CD4-positive, CD25-positive, alpha-beta regulatory T cell (primary cell): ENCODE data around the gene SELENOI. TPM values are rescaled to one million over a fixed set of nuclear protein-coding genes. Genes with fewer than 3 reads are reported as not detected.
A peak's percentile ranks its signal among the peaks of the same experiment; 100 is the strongest.

Source experiments
- ATAC-seq, 2 donors: fragments of 150-1000 bp; cut with Tn5 transposase; one replicate each; pipeline ENCODE4 v1.10.0; 2021; ENCODE audit warnings: low read depth in 2 of 2, moderate number of reproducible peaks in 2 of 2, moderate library complexity in 1 of 2
- DNase-seq, 3 donors: peaks; one replicate each; pipeline versions ENCODE4 v3.0.0 to v3.0.0-alpha.2; 2012 to 2022; ENCODE audit warnings: mixed read lengths in 1 of 3
- H3K27ac ChIP-seq: one replicate; pipeline ENCODE4 v1.7.0; 2013; ENCODE audit warnings: mild to moderate bottlenecking, low read length; ENCODE audit not compliant: insufficient read depth, poor library complexity, severe bottlenecking
- H3K27me3 ChIP-seq: one replicate; pipeline ENCODE4 v1.7.0; 2013; ENCODE audit warnings: low read length; ENCODE audit not compliant: control insufficient read depth, insufficient read depth
- H3K36me3 ChIP-seq: one replicate; pipeline ENCODE4 v1.7.0; 2013; ENCODE audit warnings: mild to moderate bottlenecking, low read length, moderate library complexity; ENCODE audit not compliant: control insufficient read depth, insufficient read depth
- H3K4me1 ChIP-seq: 2 replicates; pipeline ENCODE4 v1.7.0; 2013; ENCODE audit warnings: mild to moderate bottlenecking, low read length; ENCODE audit not compliant: insufficient read depth, control insufficient read depth, poor library complexity, severe bottlenecking
- H3K4me3 ChIP-seq: one replicate; pipeline ENCODE4 v1.7.0; 2013; ENCODE audit warnings: low read depth, mild to moderate bottlenecking, low read length, moderate library complexity
- H3K9me3 ChIP-seq, 2 experiments: 1 replicate in 1 of 2; 2 replicates in 1 of 2; pipeline ENCODE4 v1.7.0; 2013; ENCODE audit warnings: low read length in 2 of 2, mild to moderate bottlenecking in 1 of 2, moderate library complexity in 1 of 2; ENCODE audit not compliant: control insufficient read depth in 2 of 2
- H3K27ac Mint-ChIP-seq, 3 donors: one replicate each; pipeline ENCODE4 v1.8.0; 2020 to 2022; ENCODE audit warnings: mild to moderate bottlenecking in 3 of 3, mixed read lengths in 3 of 3, moderate library complexity in 2 of 3
- H3K27me3 Mint-ChIP-seq: one replicate; pipeline ENCODE4 v1.8.0; 2022; ENCODE audit warnings: mild to moderate bottlenecking, mixed read lengths
- H3K36me3 Mint-ChIP-seq: one replicate; pipeline ENCODE4 v1.8.0; 2020; ENCODE audit warnings: mixed read lengths
- H3K4me1 Mint-ChIP-seq, 4 donors: one replicate each; pipeline ENCODE4 v1.8.0; 2020 to 2022; ENCODE audit warnings: mixed read lengths in 4 of 4, mild to moderate bottlenecking in 1 of 4
- H3K4me3 Mint-ChIP-seq, 4 donors: one replicate each; pipeline ENCODE4 v1.8.0; 2020 to 2022; ENCODE audit warnings: mild to moderate bottlenecking in 4 of 4, mixed read lengths in 4 of 4, moderate library complexity in 3 of 4
- H3K9me3 Mint-ChIP-seq, 7 donors: one replicate each; pipeline ENCODE4 v1.8.0; 2020 to 2022; ENCODE audit warnings: mixed read lengths in 7 of 7, mild to moderate bottlenecking in 3 of 7, moderate library complexity in 2 of 7
- polyA plus RNA-seq, 4 donors: library from polyadenylated mRNA; unstranded; fragments of 300-500 nt; fragmentation: Illumina TruSeq; gene quantifications; one replicate each; pipeline ENCODE4 v1.2.3, GENCODE V29; 2021
- total RNA-seq: library from RNA; stranded (reverse); gene quantifications from one replicate; pipeline ENCODE4 v1.2.3, GENCODE V29; 2022

The SELENOI gene
- total and polyA plus RNA-seq, 5 donors from 2014 or later = 6.0 to 42.8 (median 6.4) TPM

GRCh38 chr2:26399771-26400376, 53.9 kb downstream of the SELENOI start:
- H3K27ac Mint-ChIP-seq = peak overlapping the region in 1 of 3 donors; percentile 23
- peaks cover 7 to 13% (median 8%) of the 10 kb centered on the region in 4 donors for H3K4me1 Mint-ChIP-seq
- H3K36me3 Mint-ChIP-seq = no peaks in the 10 kb centered on the region
- H3K4me3 Mint-ChIP-seq = no peak overlapping the region
- no peak for DNase-seq
- H3K4me1 ChIP-seq = peaks cover 7% of the 10 kb centered on the region
- H3K9me3 Mint-ChIP-seq = no peaks in the 10 kb centered on the region
- peaks cover 6% of the 10 kb centered on the region for H3K36me3 ChIP-seq
- H3K4me3 ChIP-seq = no peak overlapping the region
- ATAC-seq = no peak
- H3K27me3 Mint-ChIP-seq = peaks cover 13% of the 10 kb centered on the region
- H3K27ac ChIP-seq = no peak overlapping the region
- H3K9me3 ChIP-seq = no peaks in the 10 kb centered on the region
- peaks cover 2% of the 10 kb centered on the region for H3K27me3 ChIP-seq

GRCh38 chr2:26400723-26401122, 54.8 kb downstream of the SELENOI start:
- Histone ChIP-seq H3K4me3 (no peak overlapping the region), H3K9me3 (no peaks in the 10 kb centered on the region), H3K36me3 (peaks cover 2% of the 10 kb centered on the region), H3K4me1 (peaks cover 7% of the 10 kb centered on the region), H3K27ac (no peak overlapping the region), H3K27me3 (peaks cover 2% of the 10 kb centered on the region)
- DNase-seq (no peak), ATAC-seq (no peak)
- H3K27ac Mint-ChIP-seq = no peak overlapping the region
- H3K27me3 Mint-ChIP-seq = peaks cover 13% of the 10 kb centered on the region
- H3K9me3 Mint-ChIP-seq = no peaks in the 10 kb centered on the region
- H3K36me3 Mint-ChIP-seq = peaks cover 3% of the 10 kb centered on the region
- H3K4me1 Mint-ChIP-seq = peaks cover 6 to 9% (median 8%) of the 10 kb centered on the region in 4 donors
- H3K4me3 Mint-ChIP-seq = no peak overlapping the region

GRCh38 chr2:26401739-26402541, 56.0 kb downstream of the SELENOI start, which contains the start of gene DRC1:
TSS of gene DRC1 (plus strand) at chr2:26401920. CDS start at chr2:26401990, 70 bp downstream.
- Mint-ChIP-seq H3K27ac (no peak within 1 kb of the TSS), H3K36me3 (peaks cover 3% of the 10 kb centered on the region), H3K27me3 (peaks cover 16% of the 10 kb centered on the region), H3K4me3 (no peak within 1 kb of the TSS), H3K9me3 (no peaks in the 10 kb centered on the region), H3K4me1 (peaks cover 3 to 6% (median 5%) of the 10 kb centered on the region in 4 donors)
- Histone ChIP-seq H3K27me3 (peaks cover 2% of the 10 kb centered on the region), H3K4me3 (no peak within 1 kb of the TSS), H3K36me3 (no peaks in the 10 kb centered on the region), H3K4me1 (peaks cover 7% of the 10 kb centered on the region), H3K27ac (no peak within 1 kb of the TSS), H3K9me3 (no peaks in the 10 kb centered on the region)
- DNase-seq = peak in 1 of 3 donors; percentile 36
- ATAC-seq = no peak

GRCh38 chr2:26407526-26407925, 61.6 kb downstream of the SELENOI start:
- Histone ChIP-seq H3K4me1 (no peaks in the 10 kb centered on the region), H3K27me3 (peaks cover 4% of the 10 kb centered on the region), H3K9me3 (no peaks in the 10 kb centered on the region), H3K27ac (no peak overlapping the region), H3K36me3 (no peaks in the 10 kb centered on the region), H3K4me3 (no peak overlapping the region)
- H3K36me3 Mint-ChIP-seq = peaks cover 3% of the 10 kb centered on the region
- no peak overlapping the region for H3K4me3 Mint-ChIP-seq
- ATAC-seq (no peak), DNase-seq (no peak)
- H3K4me1 Mint-ChIP-seq = peaks cover 0 to 9% (median 4%) of the 10 kb centered on the region in 4 donors
- H3K9me3 Mint-ChIP-seq = peaks cover 0 to 4% (median 0%) of the 10 kb centered on the region in 7 donors
- peaks cover 26% of the 10 kb centered on the region for H3K27me3 Mint-ChIP-seq
- no peak overlapping the region for H3K27ac Mint-ChIP-seq

- Mint-ChIP-seq H3K27me3 (peaks cover 17% of the 10 kb centered on the region), H3K4me3 (no peak overlapping the region), H3K9me3 (peaks cover 0 to 4% (median 0%) of the 10 kb centered on the region in 7 donors), H3K36me3 (peaks cover 3% of the 10 kb centered on the region), H3K4me1 (peaks cover 0 to 9% (median 4%) of the 10 kb centered on the region in 4 donors), H3K27ac (no peak overlapping the region)
- DNase-seq (no peak), ATAC-seq (no peak)
- Histone ChIP-seq H3K27me3 (peaks cover 2% of the 10 kb centered on the region), H3K27ac (no peak overlapping the region), H3K4me3 (no peak overlapping the region), H3K9me3 (no peaks in the 10 kb centered on the region), H3K36me3 (no peaks in the 10 kb centered on the region), H3K4me1 (no peaks in the 10 kb centered on the region)
Observed at GRCh38 chr2:26409785-26410184, 63.8 kb downstream of the SELENOI start.

GRCh38 chr2:26410764-26411243, 64.9 kb downstream of the SELENOI start:
- no peaks in the 10 kb centered on the region for H3K9me3 ChIP-seq
- peaks cover 0 to 4% (median 0%) of the 10 kb centered on the region in 7 donors for H3K9me3 Mint-ChIP-seq
- no peak overlapping the region for H3K4me3 ChIP-seq
- ATAC-seq = no peak
- DNase-seq = no peak
- H3K27ac Mint-ChIP-seq = no peak overlapping the region
- H3K4me1 ChIP-seq = no peaks in the 10 kb centered on the region
- no peaks in the 10 kb centered on the region for H3K36me3 ChIP-seq
- H3K36me3 Mint-ChIP-seq = no peaks in the 10 kb centered on the region
- peaks cover 17% of the 10 kb centered on the region for H3K27me3 Mint-ChIP-seq
- peaks cover 0 to 9% (median 4%) of the 10 kb centered on the region in 4 donors for H3K4me1 Mint-ChIP-seq
- no peak overlapping the region for H3K4me3 Mint-ChIP-seq
- no peak overlapping the region for H3K27ac ChIP-seq
- peaks cover 2% of the 10 kb centered on the region for H3K27me3 ChIP-seq

GRCh38 chr2:26411419-26411818, 65.5 kb downstream of the SELENOI start:
- H3K27me3 ChIP-seq = peaks cover 2% of the 10 kb centered on the region
- Mint-ChIP-seq H3K4me1 (peaks cover 0 to 9% (median 4%) of the 10 kb centered on the region in 4 donors), H3K9me3 (peaks cover 0 to 4% (median 0%) of the 10 kb centered on the region in 7 donors), H3K27me3 (peaks cover 17% of the 10 kb centered on the region), H3K4me3 (no peak overlapping the region), H3K36me3 (no peaks in the 10 kb centered on the region), H3K27ac (no peak overlapping the region)
- H3K9me3 ChIP-seq = no peaks in the 10 kb centered on the region
- no peak overlapping the region for H3K27ac ChIP-seq
- DNase-seq = no peak
- no peaks in the 10 kb centered on the region for H3K36me3 ChIP-seq
- no peak overlapping the region for H3K4me3 ChIP-seq
- no peaks in the 10 kb centered on the region for H3K4me1 ChIP-seq
- no peak for ATAC-seq
